HepG2 (cell line): ENCODE data around the gene SDC1. TPM values are rescaled to one million over a fixed set of nuclear protein-coding genes. Genes with fewer than 3 reads are reported as not detected.

Experiments
- ATAC-seq: fragments of 200-7000 bp; cut with Tn5 transposase; 3 replicates; pipeline ENCODE4 v1.9.1; 2020; ENCODE audit warnings: mild to moderate bottlenecking, moderate library complexity
- BruUV-seq: library from RNA; stranded (reverse); fragments of 400-500 nt; replicated peaks from 2 replicates; lab custom pipeline; 2021; lab: Mats Ljungman, UMichigan
- CTCF ChIA-PET: fragments of 300-600 bp; formaldehyde crosslinking; extraction: SDS; loops from one replicate; lab custom pipeline; 2021; ENCODE audit warnings: low total read pairs, inconsistent platforms, low intra/inter-chr PET ratio; lab: Yijun Ruan, JAX
- POLR2A ChIA-PET: fragments of 350-600 bp; sonication (Branson Sonifier 250); formaldehyde crosslinking; loops from one replicate; lab custom pipeline; 2020; ENCODE audit warnings: antibody characterized with exemption, inconsistent platforms; lab: Yijun Ruan, JAX
- DNase-seq: peaks from one replicate; pipeline ENCODE4 v3.0.0-alpha.2; 2015; ENCODE audit warnings: low spot score
- FAIRE-seq: peaks from 3 replicates; lab custom pipeline; 2011; peaks lifted over from hg19 to GRCh38; lab: Jason Lieb, UNC
- H2AFZ ChIP-seq: one replicate; pipeline ENCODE4 v1.6.1; 2011; ENCODE audit warnings: low read length, inconsistent platforms
- H3K27ac ChIP-seq: fragments of 300-600 bp; 3 replicates; pipeline ENCODE4 v1.8.0; 2011; ENCODE audit warnings: mixed run types, mild to moderate bottlenecking, mixed read lengths, low read length, inconsistent platforms; ENCODE audit not compliant: insufficient read depth; ENCODE audit errors: extremely low read length
- H3K27me3 ChIP-seq, 2 experiments: fragments of 200-600 bp in 1 of 2; 2 replicates in 1 of 2; 3 replicates in 1 of 2; pipeline versions ENCODE4 v1.6.0 to v1.8.0; 2011; ENCODE audit warnings: low read length in 2 of 2, mild to moderate bottlenecking in 2 of 2, moderate library complexity in 2 of 2, inconsistent platforms in 1 of 2; ENCODE audit not compliant: insufficient read depth in 2 of 2, control insufficient read depth in 1 of 2
- H3K36me3 ChIP-seq, 2 experiments: fragments of 200-600 bp in 1 of 2; replicated peaks in 1 of 2; 2 replicates in 1 of 2; 3 replicates in 1 of 2; pipeline versions ENCODE4 v1.5.1 to v1.8.0; 2011; ENCODE audit warnings: low read length in 2 of 2, inconsistent platforms in 1 of 2; ENCODE audit not compliant: insufficient read depth in 2 of 2, control insufficient read depth in 1 of 2
- H3K4me1 ChIP-seq: 2 replicates; pipeline ENCODE4 v1.5.1; 2012; ENCODE audit warnings: low read length, inconsistent platforms; ENCODE audit not compliant: insufficient read depth
- H3K4me2 ChIP-seq: 2 replicates; pipeline ENCODE4 v1.6.0; 2011; ENCODE audit warnings: low read depth, low read length, inconsistent platforms
- H3K4me3 ChIP-seq, 3 experiments: fragments of 200-600 bp in 1 of 3; sonication (generic), shearing (Covaris generic) in 1 of 3; replicated peaks in 1 of 3; 2 replicates each; pipeline ENCODE4 v1.5.1; 2011 to 2016; ENCODE audit warnings: low read length in 3 of 3, inconsistent platforms in 2 of 3, low read depth in 2 of 3, mild to moderate bottlenecking in 2 of 3, control low read depth in 1 of 3, mixed read lengths in 1 of 3; ENCODE audit not compliant: insufficient read depth in 1 of 3
- H3K79me2 ChIP-seq: one replicate; pipeline ENCODE4 v1.6.1; 2011; ENCODE audit warnings: low read length, inconsistent platforms; ENCODE audit not compliant: insufficient read depth
- H3K9ac ChIP-seq: 2 replicates; pipeline ENCODE4 v1.6.0; 2011; ENCODE audit warnings: mild to moderate bottlenecking, low read depth, low read length, inconsistent platforms; ENCODE audit not compliant: insufficient read depth
- H3K9me3 ChIP-seq: 2 replicates; pipeline ENCODE4 v1.5.1; 2012; ENCODE audit warnings: mild to moderate bottlenecking, low read length
- H4K20me1 ChIP-seq: 2 replicates; pipeline ENCODE4 v1.6.0; 2011; ENCODE audit warnings: inconsistent platforms, mild to moderate bottlenecking, low read length, moderate library complexity; ENCODE audit not compliant: insufficient read depth
- IKZF5 ChIP-seq: IDR thresholded peaks from 2 replicates; pipeline ENCODE4 v1.6.1; 2018; ENCODE audit warnings: missing genetic modification reagents, mild to moderate bottlenecking, missing compliant biosample characterization
- IRF9 ChIP-seq: sonication (generic); formaldehyde crosslinking; IDR thresholded peaks from 2 replicates; pipeline ENCODE4 v1.8.0; 2022; ENCODE audit warnings: missing genetic modification reagents, mild to moderate bottlenecking, borderline replicate concordance
- MIXL1 ChIP-seq: IDR thresholded peaks from 2 replicates; pipeline ENCODE4 v1.6.1; 2016
- SMARCE1 ChIP-seq: fragments of 450-650 bp; IDR thresholded peaks from 2 replicates; pipeline ENCODE4 v1.6.1; 2017; ENCODE audit warnings: borderline replicate concordance
- STAG1 ChIP-seq: sonication (generic); formaldehyde crosslinking; IDR thresholded peaks from 2 replicates; pipeline ENCODE4 v1.4.0; 2020; ENCODE audit warnings: missing genetic modification reagents
- TFE3 ChIP-seq: IDR thresholded peaks from 2 replicates; pipeline ENCODE4 v1.6.1; 2016
- ZNF543 ChIP-seq: sonication (generic); formaldehyde crosslinking; IDR thresholded peaks from 2 replicates; pipeline ENCODE4 v1.4.0; 2020; ENCODE audit warnings: mild to moderate bottlenecking, missing genetic modification reagents
- ZNF567 ChIP-seq: sonication (generic); formaldehyde crosslinking; IDR thresholded peaks from 2 replicates; pipeline ENCODE4 v1.8.1; 2023; ENCODE audit warnings: mild to moderate bottlenecking, missing genetic modification reagents, borderline replicate concordance
- ZNF747 ChIP-seq: sonication (generic); formaldehyde crosslinking; IDR thresholded peaks from 2 replicates; pipeline ENCODE4 v1.8.1; 2023; ENCODE audit warnings: missing genetic modification reagents, mild to moderate bottlenecking, borderline replicate concordance
- ZNF768 ChIP-seq: sonication (generic); formaldehyde crosslinking; IDR thresholded peaks from 2 replicates; pipeline ENCODE4 v1.4.0; 2020; ENCODE audit warnings: missing genetic modification reagents
- WGBS: methylation state at CpG from one replicate; pipeline ENCODE4 v1.1.6; 2017; ENCODE audit warnings: low lambda C conversion rate; 5-methylcytosine and 5-hydroxymethylcytosine counted together
- in situ Hi-C: cut with HindIII; loops from 2 replicates; pipeline ENCODE4 v1.10.0; 2017; ENCODE audit warnings: low pct_unique_long_range_greater_than_20kb; ENCODE audit not compliant: extremely low pct_ligation_motif_present
- intact Hi-C: fragments of 100-400 bp; cut with micrococcal nuclease; formaldehyde crosslinking; loops from one replicate; pipeline ENCODE4 v1.10.0; 2022; ENCODE audit not compliant: unreplicated experiment
- polyA plus RNA-seq, 8 experiments: library from polyadenylated mRNA; depleted of rRNA in 3 of 8; stranded (reverse) in 7 of 8; unstranded in 1 of 8; fragments of >200 nt; fragmentation: Illumina TruSeq in 4 of 8; extraction: Trizol in 4 of 8; gene quantifications; 2 replicates each; pipeline versions ENCODE4 v1.2.1 to v1.2.3, GENCODE V29; 2011 to 2016; ENCODE audit warnings: low read depth in 4 of 8, missing spikeins in 1 of 8, mixed read lengths in 1 of 8; ENCODE audit not compliant: insufficient read depth in 1 of 8
- total RNA-seq, 5 experiments: library from RNA; depleted of rRNA; stranded (reverse); fragments of >200 nt; fragmentation: Illumina TruSeq; extraction: Trizol; gene quantifications; 2 replicates each; pipeline ENCODE4 v1.2.3, GENCODE V29; 2016; ENCODE audit warnings: low read depth in 1 of 5
- TF ChIP-seq, protein P1 (sequence below): sonication (generic); formaldehyde crosslinking; IDR thresholded peaks from 2 replicates; pipeline ENCODE4 v1.4.0; 2020; ENCODE audit warnings: missing genetic modification reagents
- TF ChIP-seq, protein P2 (sequence below): sonication (generic); formaldehyde crosslinking; IDR thresholded peaks from 2 replicates; pipeline ENCODE4 v1.5.0; 2020; ENCODE audit warnings: missing genetic modification reagents
- TF ChIP-seq, protein P3 (sequence below): sonication (generic); formaldehyde crosslinking; IDR thresholded peaks from 2 replicates; pipeline ENCODE4 v1.5.0; 2020; ENCODE audit warnings: missing genetic modification reagents, mild to moderate bottlenecking, borderline replicate concordance
- TF ChIP-seq, protein P4 (sequence below): sonication (generic); formaldehyde crosslinking; IDR thresholded peaks from 2 replicates; pipeline ENCODE4 v1.8.1; 2022; ENCODE audit warnings: low read depth, mild to moderate bottlenecking, missing genetic modification reagents

Gene SDC1
- total and polyA plus RNA-seq, 2 of the 13 experiments (the other 11 are each of a cell fraction or from before 2014, with no cell fraction given), result 108 to 119 TPM

DNA sequence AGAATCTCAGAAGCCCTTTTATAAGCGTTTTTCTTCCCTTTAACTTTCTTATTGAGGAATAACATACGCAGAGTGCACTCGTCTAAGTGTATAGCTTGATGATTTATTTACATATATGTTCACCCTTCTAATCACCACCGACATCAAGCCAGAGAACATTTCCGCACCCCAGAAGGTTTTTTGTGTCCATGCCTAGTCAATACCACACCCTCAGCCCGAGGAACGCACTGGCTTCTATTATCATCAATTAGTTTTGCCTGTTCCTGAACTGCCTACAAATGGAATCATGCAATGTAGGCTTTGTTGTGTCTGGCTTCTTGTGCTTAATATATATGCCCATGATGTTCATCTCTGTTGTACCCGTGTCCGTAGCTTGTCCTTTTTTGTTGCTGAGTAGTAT, 27.7 kb downstream of the SDC1 start:
- H3K36me3 ChIP-seq, result peaks cover 4 to 5% of the 10 kb centered on the region in 2 experiments
- no peaks in the 10 kb centered on the region for H3K9me3 ChIP-seq
- no peak overlapping the region for H3K4me2 ChIP-seq
- H3K4me3 ChIP-seq, result no peak overlapping the region
- H2AFZ ChIP-seq, result no peak overlapping the region
- no peak overlapping the region for H3K27ac ChIP-seq
- ChIA-PET CTCF (no interaction called here), POLR2A (interaction anchor here (0.7 to 2.1 kb wide), 4 partner anchors 11 to 28 kb away, joined by 3 to 18 read pairs (median 7); partner anchors contain the start of gene SDC1)
- H3K27me3 ChIP-seq, result no peaks in the 10 kb centered on the region
- no peaks in the 10 kb centered on the region for H3K79me2 ChIP-seq
- intact Hi-C loops, result loop anchor here (2.0 kb wide), 1 partner anchor 16 kb away; no protein-coding TSS in a partner anchor
- no peak overlapping the region for H3K9ac ChIP-seq
- ATAC-seq (no peak), FAIRE-seq (no peak), DNase-seq (no peak)
- 83% methylated on average over 9 of the region's 9 CpGs for WGBS
- H3K4me1 ChIP-seq, result peaks cover 71% of the 10 kb centered on the region
- no TSS peak for BruUV-seq
- in situ Hi-C loops, result no loop called here
- H4K20me1 ChIP-seq, result no peaks in the 10 kb centered on the region
- TF ChIP-seq ZNF543 (no peak), TFE3 (no peak), STAG1 (CRISPR knock-in tag) (no peak), IRF9 (CRISPR knock-in tag) (no peak), ZNF567 (CRISPR knock-in tag) (no peak), MIXL1 (CRISPR knock-in tag) (no peak), SMARCE1 (no peak), IKZF5 (CRISPR knock-in tag) (no peak), ZNF747 (no peak), ZNF768 (CRISPR knock-in tag) (no peak)
- TF ChIP-seq, protein P1, sequence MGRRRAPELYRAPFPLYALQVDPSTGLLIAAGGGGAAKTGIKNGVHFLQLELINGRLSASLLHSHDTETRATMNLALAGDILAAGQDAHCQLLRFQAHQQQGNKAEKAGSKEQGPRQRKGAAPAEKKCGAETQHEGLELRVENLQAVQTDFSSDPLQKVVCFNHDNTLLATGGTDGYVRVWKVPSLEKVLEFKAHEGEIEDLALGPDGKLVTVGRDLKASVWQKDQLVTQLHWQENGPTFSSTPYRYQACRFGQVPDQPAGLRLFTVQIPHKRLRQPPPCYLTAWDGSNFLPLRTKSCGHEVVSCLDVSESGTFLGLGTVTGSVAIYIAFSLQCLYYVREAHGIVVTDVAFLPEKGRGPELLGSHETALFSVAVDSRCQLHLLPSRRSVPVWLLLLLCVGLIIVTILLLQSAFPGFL, result no peak
- TF ChIP-seq, protein P2, sequence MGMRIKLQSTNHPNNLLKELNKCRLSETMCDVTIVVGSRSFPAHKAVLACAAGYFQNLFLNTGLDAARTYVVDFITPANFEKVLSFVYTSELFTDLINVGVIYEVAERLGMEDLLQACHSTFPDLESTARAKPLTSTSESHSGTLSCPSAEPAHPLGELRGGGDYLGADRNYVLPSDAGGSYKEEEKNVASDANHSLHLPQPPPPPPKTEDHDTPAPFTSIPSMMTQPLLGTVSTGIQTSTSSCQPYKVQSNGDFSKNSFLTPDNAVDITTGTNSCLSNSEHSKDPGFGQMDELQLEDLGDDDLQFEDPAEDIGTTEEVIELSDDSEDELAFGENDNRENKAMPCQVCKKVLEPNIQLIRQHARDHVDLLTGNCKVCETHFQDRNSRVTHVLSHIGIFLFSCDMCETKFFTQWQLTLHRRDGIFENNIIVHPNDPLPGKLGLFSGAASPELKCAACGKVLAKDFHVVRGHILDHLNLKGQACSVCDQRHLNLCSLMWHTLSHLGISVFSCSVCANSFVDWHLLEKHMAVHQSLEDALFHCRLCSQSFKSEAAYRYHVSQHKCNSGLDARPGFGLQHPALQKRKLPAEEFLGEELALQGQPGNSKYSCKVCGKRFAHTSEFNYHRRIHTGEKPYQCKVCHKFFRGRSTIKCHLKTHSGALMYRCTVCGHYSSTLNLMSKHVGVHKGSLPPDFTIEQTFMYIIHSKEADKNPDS (CRISPR knock-in tag), result no peak
- TF ChIP-seq, protein P3, sequence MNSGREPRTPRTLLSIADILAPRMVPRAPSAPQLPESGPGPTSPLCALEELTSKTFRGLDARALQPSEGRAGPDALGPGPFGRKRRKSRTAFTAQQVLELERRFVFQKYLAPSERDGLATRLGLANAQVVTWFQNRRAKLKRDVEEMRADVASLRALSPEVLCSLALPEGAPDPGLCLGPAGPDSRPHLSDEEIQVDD (CRISPR knock-in tag), result no peak
- TF ChIP-seq, protein P4, sequence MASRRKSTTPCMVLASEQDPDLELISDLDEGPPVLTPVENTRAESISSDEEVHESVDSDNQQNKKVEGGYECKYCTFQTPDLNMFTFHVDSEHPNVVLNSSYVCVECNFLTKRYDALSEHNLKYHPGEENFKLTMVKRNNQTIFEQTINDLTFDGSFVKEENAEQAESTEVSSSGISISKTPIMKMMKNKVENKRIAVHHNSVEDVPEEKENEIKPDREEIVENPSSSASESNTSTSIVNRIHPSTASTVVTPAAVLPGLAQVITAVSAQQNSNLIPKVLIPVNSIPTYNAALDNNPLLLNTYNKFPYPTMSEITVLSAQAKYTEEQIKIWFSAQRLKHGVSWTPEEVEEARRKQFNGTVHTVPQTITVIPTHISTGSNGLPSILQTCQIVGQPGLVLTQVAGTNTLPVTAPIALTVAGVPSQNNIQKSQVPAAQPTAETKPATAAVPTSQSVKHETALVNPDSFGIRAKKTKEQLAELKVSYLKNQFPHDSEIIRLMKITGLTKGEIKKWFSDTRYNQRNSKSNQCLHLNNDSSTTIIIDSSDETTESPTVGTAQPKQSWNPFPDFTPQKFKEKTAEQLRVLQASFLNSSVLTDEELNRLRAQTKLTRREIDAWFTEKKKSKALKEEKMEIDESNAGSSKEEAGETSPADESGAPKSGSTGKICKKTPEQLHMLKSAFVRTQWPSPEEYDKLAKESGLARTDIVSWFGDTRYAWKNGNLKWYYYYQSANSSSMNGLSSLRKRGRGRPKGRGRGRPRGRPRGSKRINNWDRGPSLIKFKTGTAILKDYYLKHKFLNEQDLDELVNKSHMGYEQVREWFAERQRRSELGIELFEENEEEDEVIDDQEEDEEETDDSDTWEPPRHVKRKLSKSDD (CRISPR knock-in tag), result no peak
